ENCODE measurements around the gene EFCAB3. TPM values are rescaled to one million over a fixed set of nuclear protein-coding genes. Genes with fewer than 3 reads are reported as not detected.
"Not testable (repeated sequence)": the region's sequence is repeated elsewhere in the genome, so short reads cannot be mapped to it uniquely, and the experiment has no call there.

Gene EFCAB3
- total RNA-seq, 1 donor from 2014 or later, result not detected

DNA sequence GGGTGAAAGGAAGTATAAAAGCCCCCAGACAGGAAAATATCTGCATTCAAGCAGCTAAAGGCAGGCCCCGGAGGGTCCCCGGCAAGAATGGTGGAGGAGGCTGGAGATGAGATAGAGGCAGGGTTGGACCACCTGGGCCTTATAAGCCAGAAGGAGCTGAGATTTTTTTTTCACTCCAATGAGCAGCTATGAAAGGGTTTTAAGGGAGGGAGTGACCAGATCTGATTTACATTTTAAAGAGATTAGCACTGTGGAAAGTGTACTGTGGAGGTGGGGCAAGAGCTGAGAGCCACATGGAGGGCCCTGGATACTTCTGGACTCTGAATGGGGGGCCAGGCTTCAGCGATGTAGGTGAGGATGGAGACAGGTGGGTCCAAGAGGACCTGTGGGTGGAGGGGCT is 84.1 kb downstream of the EFCAB3 start:
- not testable (repeated sequence) for DNase-seq (ENCODE audit: low read depth, low spot score)

DNA sequence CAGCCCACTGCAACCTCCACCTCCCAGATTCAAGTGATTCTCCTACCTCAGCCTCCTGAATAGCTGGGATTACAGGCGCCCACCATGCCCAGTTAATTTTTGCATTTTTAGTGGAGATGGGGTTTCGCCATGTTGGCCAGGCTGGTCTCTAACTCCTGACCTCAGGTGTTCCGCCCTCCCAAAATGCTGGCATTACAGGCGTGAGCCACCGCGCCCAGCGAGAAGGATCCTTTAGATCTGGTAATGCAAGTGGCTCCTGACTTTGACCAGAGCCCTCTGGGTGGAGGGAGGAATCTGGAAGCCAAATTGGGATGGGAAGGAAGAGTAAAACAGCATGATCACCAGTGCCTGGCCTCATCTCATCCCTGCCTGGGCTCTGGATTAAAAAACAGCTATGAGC is 84.9 kb downstream of the EFCAB3 start:
- not testable (repeated sequence) for DNase-seq (ENCODE audit: low read depth, low spot score)

Other genes starting within 250 kb of the EFCAB3 start
- 23.2 and 26.8 TPM in 2 replicates for gene METTL2A, start 43.3 kb downstream of the EFCAB3 start, total RNA-seq
- gene TLK2, start 98.3 kb downstream of the EFCAB3 start, total RNA-seq, result 52.4 and 56.5 TPM in 2 replicates
- 57.1 and 72.3 TPM in 2 replicates for gene MRC2, start 247.1 kb downstream of the EFCAB3 start, total RNA-seq

All from pulmonary artery endothelial cell (primary cell).